NCI-H1105 (cell line): ENCODE data around the gene ARPC1B.
"Not testable (repeated sequence)": the region's sequence is repeated elsewhere in the genome, so short reads cannot be mapped to it uniquely, and the experiment has no call there.

Experiments
- DNase-seq: peaks from one replicate; lab custom pipeline; 2025; lab: John Stamatoyannopoulos, UW

Gene ARPC1B

GRCh38 chr7:99374111-99375064 lies at the start of gene ARPC1B:
Gene ARPC1B, plus strand, starts transcription at chr7:99374730. Its CDS starts 10,985 bp downstream, at chr7:99385715.
- DNase-seq, result peak; percentile 68

GRCh38 chr7:99325001-99325493 lies 49.5 kb upstream of the ARPC1B start:
- no peak for DNase-seq

DNA sequence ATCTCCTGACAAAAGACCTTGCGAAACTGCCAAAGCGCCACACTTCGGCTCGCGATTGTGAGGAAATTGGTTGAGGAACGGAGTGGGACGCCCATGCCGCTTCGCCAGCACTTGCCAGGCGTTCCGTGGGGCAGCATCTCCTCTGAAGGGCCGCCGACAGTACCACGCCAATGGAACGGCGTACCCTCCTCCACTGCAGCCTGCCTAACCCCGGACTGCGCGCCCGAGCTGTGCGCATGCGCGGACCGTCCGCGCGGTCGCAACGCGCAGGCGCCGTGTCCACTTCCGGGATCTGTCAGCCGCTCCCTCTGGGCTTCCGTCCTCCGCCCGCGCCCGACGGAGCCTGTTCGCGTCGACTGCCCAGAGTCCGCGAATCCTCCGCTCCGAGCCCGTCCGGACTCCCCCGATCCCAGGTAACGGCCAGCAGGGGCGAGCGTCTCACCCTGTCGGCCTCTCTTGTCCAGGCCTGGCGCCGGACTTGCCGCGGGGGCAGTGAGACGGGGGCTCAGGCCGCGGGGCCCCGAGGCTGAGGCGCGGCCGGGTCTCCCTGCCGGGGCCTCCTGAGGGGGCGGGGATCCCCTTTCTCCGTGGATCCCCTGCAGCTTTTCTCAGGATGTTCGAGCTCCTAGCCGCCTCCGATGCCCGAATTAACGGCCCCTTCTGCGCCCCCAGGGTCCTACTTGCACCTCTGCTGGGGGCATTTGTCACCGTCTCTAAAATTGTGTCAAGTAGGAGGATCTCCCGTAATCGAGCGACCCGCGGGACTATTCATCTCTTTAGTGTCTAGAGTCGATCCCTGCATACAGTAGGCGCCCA lies 48.7 kb upstream of the ARPC1B start, which contains the start of gene ARPC1A:
Gene ARPC1A, plus strand, starts transcription at position 307 of the 816 bp plus-strand sequence. CDS start 7,456 bp downstream, outside the sequence.
- peak; percentile 86 for DNase-seq

DNA sequence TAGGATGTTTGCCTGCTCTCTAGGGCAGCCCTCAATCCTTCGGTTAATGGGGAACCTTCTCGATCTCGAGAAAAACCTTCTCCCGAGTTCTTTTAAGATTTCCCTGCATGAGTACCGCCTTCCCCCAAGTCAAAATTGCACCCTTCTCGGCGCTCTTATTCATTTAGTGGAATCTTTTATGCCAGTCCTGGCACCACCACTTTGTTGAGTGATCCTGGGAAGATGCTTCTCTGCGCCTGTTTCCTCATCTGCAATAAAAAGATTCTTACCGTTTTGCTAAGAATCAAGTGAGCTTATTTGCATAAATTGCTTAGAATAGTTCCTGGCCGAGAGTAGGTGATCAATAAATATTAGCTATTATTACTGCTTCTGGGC lies 48.1 kb upstream of the ARPC1B start:
- DNase-seq, result no peak

DNA sequence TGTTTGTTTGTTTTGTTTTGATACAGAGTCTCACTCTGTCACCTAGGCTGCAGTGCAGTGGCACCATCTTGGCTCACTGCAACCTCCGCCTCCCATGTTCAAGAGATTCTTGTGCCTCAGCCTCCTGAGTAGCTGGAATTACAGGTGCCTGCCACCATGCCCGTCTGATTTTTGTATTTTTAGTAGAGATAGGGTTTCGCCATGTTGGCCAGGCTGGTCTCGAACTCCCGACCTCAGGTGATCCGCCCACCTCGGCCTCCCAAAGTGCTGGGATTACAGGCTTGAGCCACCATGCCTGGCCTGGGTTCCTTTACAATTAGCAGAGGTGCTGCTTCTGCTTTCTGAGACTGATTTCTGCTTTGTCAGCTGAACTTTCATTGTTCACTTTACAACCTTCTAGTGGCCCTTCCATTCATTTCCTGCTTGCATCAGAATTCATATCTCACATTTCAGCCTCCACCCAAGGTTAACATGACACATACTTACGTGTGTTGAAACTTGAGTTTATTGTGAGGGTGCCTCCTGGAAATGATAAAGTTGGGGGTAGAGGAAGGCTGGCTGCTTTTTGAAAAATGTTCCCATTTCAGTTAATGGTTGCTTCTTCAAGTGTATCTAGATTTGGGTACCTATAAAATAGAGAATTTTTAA lies 44.1 kb upstream of the ARPC1B start:
- not testable (repeated sequence) for DNase-seq

GRCh38 chr7:99331002-99331401 lies 43.5 kb upstream of the ARPC1B start:
- DNase-seq, result no peak

- no peak for DNase-seq
Measured at GRCh38 chr7:99339595-99339994, 34.9 kb upstream of the ARPC1B start.

DNA sequence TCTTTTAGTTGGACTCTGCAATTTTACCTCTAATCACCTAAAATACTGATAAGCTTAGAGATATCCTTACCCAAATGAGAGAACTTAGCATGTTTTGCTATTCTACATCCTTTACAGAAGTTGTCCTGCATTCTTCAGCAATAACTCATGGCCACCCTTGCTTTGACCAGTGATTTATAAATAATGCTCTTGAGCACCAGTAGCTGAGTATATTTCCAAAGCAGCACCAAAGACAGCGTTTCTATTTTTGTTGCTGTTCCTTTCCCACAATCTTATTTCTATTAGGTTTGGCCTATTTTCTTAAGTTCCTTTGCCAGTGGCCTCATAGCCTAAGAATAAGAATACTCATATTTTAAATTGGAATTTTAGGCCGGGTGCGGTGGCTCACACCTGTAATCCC lies 33.9 kb upstream of the ARPC1B start:
- DNase-seq, result no peak

DNA sequence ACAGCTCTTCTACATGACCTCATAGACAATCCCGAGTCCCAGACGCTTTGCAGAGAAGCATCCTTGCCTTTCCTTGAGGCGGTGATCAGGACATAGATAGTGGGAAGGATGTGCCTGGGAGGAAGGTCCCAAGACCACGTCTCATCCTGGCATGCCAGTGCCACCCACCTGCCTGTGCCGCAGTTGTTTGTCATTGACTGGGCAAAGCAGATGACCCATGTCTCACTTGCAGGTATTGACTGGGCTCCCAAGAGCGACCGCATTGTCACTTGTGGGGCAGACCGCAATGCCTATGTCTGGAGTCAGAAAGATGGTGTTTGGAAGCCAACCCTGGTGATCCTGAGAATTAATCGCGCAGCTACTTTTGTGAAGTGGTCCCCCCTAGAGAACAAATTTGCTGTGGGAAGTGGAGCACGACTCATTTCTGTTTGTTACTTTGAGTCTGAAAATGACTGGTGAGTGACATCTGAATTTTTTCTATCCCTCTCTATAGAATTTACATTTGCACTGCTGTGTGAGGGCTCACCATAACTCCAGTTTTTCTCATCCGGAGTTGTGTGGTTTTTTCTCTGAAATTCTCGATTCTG lies 30.4 kb upstream of the ARPC1B start:
- no peak for DNase-seq

GRCh38 chr7:99350641-99351040 lies 23.9 kb upstream of the ARPC1B start:
- not testable (repeated sequence) for DNase-seq

GRCh38 chr7:99352247-99352646 lies 22.3 kb upstream of the ARPC1B start:
- no peak for DNase-seq

DNA sequence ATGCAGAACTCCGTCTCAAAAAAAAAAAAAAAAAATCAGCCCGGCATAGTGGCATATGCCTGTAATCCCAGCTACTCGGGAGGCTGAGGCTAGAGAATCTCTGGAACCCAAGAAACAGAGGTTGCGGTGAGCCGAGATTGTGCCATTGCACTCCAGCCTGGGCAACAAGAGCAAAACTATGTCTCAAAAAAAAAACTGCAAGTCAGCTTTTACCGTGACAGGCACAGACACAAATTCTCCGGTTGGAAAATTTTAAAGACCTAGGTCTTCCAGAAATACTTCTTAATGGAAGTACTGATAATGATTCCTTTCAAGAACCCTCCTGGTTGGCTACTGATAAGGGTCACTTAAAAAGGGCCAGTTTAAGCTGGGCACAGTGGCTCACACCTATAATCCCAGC lies 19.4 kb upstream of the ARPC1B start:
- no peak for DNase-seq

- no peak for DNase-seq
Measured at GRCh38 chr7:99357701-99358490, 16.6 kb upstream of the ARPC1B start.

DNA sequence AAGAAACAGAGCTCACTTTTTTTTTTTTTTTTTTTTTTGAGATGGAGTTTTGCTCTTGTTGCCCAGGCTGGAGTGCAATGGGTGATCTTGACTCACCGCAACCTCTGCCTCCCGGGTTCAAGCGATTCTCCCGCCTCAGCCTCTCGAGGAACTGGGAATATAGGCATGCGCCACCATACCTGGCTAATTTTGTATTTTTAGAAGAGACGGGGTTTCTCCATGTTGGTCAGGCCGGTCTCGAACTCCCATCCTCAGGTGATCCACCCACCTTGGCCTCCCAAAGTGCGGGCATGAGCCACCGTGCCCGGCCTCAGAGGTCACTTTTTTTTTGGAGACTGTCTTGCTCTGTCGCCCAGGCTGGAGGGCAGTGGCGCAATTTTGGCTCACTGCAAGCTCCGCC lies 16.0 kb upstream of the ARPC1B start:
- DNase-seq, result not testable (repeated sequence)

DNA sequence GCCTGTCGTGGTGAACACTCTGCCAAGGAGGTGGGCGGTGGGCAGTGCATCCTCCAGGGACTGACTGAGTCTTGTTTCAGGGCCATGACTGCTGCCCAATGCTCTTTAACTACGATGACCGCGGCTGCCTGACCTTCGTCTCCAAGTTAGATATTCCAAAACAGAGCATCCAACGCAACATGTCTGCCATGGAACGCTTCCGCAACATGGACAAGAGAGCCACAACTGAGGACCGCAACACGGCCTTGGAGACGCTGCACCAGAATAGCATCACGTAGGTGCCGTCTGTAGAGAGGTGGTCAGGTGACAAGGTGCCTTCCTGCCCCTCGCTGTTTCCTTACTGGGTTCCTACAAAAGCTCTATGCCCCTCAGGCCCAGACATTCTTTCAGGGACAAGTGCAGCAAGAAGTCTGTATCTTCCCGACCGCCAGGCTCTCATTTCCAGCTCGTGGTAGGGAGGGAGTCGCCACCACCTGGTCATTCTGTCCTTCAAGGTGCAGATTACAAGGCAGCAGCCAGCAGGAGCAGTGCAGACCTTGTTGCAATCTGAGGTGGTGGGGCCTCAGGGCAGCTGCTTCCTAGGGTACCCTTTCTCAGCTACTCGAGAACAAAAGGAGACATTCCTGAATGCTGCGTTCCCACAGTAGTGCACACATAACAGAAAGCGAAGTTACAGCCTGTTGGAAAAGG lies 14.9 kb upstream of the ARPC1B start:
- DNase-seq, result no peak

DNA sequence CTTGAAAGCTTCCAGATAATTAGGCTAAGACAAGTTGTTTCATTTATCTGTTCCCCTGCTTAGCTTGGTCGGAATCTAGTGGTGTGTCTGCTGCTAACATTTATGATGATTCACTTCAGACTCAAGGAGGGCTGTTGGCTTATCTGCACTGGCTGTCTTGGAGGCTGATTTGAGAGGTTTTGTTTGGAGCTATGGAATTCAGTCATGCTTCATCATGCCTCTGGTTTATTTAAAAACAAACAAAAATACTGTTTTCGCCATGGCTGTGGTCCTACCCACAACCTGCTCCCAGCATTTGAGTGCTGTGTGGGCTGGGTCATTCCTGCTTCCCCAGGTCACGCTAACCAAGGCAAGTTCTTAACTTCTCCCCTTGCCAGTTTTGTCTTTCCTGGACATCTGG lies 11.7 kb upstream of the ARPC1B start:
- no peak for DNase-seq

GRCh38 chr7:99363286-99363685 lies 11.2 kb upstream of the ARPC1B start:
- no peak for DNase-seq

DNA sequence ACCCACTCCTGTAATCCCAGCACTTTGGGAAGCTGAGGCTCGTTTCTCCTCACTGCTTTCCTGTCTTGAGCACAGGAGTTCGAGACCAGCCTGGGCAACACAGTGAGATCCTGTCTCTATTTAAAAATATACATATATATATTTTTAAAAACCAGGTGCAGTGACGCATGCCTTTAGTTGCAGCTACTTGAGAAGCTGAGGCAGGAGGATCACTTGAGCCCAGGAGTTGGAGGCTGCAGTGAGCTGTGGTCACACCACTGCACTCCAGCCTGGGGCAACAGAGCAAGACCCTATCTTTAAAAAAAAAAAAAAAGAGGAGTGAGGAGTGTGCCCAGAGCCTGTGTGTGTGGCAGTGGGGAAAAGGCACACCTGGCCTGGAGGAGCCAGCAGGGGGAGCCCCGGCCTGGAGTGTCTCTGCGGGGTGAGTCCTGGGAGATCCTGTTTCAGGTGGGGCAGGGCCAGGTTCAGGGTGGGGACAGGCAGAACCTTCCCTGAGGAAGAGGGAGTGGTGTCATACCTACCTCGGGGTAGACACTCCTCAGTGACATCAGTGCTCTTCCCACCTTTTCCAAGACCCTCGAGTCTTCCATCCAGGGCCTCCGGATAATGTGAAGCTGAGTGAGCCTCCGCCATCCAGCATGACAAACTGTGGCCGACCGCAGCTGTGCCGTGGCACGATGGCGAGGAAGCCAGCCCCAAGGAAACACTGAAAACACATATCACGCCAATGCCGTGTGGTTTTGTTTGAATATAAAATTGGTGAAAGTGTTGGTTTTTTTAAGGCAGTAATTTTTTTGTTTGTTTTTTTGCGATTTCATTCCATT lies 9.0 kb upstream of the ARPC1B start:
- no peak for DNase-seq

- DNase-seq, result no peak
Measured at GRCh38 chr7:99366646-99367045, 7.9 kb upstream of the ARPC1B start.
